ENCODE measurements around the gene HOXB13.

HOXB13 gene

GRCh38 chr17:48728232-48729231 lies at the start of gene HOXB13:
Gene HOXB13 (minus strand): TSS chr17:48728750. CDS start chr17:48728593, 157 bp downstream.
- no peak for DNase-seq (ENCODE audit: low read depth in 2 of 2)

- DNase-seq (ENCODE audit: low read depth in 2 of 2): no peak
Measured at GRCh38 chr17:48776602-48777001, 48.1 kb upstream of the HOXB13 start.

GRCh38 chr17:48773245-48773644 lies 44.7 kb upstream of the HOXB13 start:
- no peak for DNase-seq (ENCODE audit: low read depth in 2 of 2)

- no peak for DNase-seq (ENCODE audit: low read depth in 2 of 2)
Measured at GRCh38 chr17:48770954-48771353, 42.4 kb upstream of the HOXB13 start.

- no peak for DNase-seq (ENCODE audit: low read depth in 2 of 2)
Measured at GRCh38 chr17:48769009-48769675, 40.6 kb upstream of the HOXB13 start.

GRCh38 chr17:48767263-48767774 lies 38.8 kb upstream of the HOXB13 start:
- no peak for DNase-seq (ENCODE audit: low read depth in 2 of 2)

- DNase-seq (ENCODE audit: low read depth in 2 of 2): no peak
Measured at GRCh38 chr17:48761114-48761513, 32.6 kb upstream of the HOXB13 start.

- DNase-seq (ENCODE audit: low read depth in 2 of 2): no peak
Measured at GRCh38 chr17:48760411-48760810, 31.9 kb upstream of the HOXB13 start.

GRCh38 chr17:48759288-48759687 lies 30.7 kb upstream of the HOXB13 start:
- DNase-seq (ENCODE audit: low read depth in 2 of 2): no peak

GRCh38 chr17:48757524-48757961 lies 29.0 kb upstream of the HOXB13 start:
- no peak for DNase-seq (ENCODE audit: low read depth in 2 of 2)

GRCh38 chr17:48756830-48757251 lies 28.3 kb upstream of the HOXB13 start:
- no peak for DNase-seq (ENCODE audit: low read depth in 2 of 2)

- no peak for DNase-seq (ENCODE audit: low read depth in 2 of 2)
Measured at GRCh38 chr17:48755356-48755755, 26.8 kb upstream of the HOXB13 start.

- no peak for DNase-seq (ENCODE audit: low read depth in 2 of 2)
Measured at GRCh38 chr17:48754500-48755261, 26.1 kb upstream of the HOXB13 start.

- no peak for DNase-seq (ENCODE audit: low read depth in 2 of 2)
Measured at GRCh38 chr17:48753794-48754499, 25.4 kb upstream of the HOXB13 start.

GRCh38 chr17:48752399-48753288 lies 24.1 kb upstream of the HOXB13 start:
- no peak for DNase-seq (ENCODE audit: low read depth in 2 of 2)

- DNase-seq (ENCODE audit: low read depth in 2 of 2): no peak
Measured at GRCh38 chr17:48751733-48752398, 23.3 kb upstream of the HOXB13 start.

- no peak for DNase-seq (ENCODE audit: low read depth in 2 of 2)
Measured at GRCh38 chr17:48751172-48751571, 22.6 kb upstream of the HOXB13 start.

- DNase-seq (ENCODE audit: low read depth in 2 of 2): no peak
Measured at GRCh38 chr17:48749621-48750553, 21.3 kb upstream of the HOXB13 start.

Data from activated CD8-positive, alpha-beta memory T cell treated with anti-CD3 and anti-CD28 coated beads for 4 hours (primary cell).